HG02981 (cell line): ENCODE measurements around the gene PRXL2A.
"Not testable (repeated sequence)": the region's sequence is repeated elsewhere in the genome, so short reads cannot be mapped to it uniquely, and the experiment has no call there.

Source experiments
- ATAC-seq: cut with Tn5 transposase; IDR thresholded peaks from one replicate; pipeline ENCODE4 v1.9.1; 2021; ENCODE audit warnings: mild to moderate bottlenecking, moderate library complexity; ENCODE audit not compliant: unreplicated experiment

The PRXL2A gene

GRCh38 chr10:80410578-80411145 is 2.3 kb downstream of the PRXL2A start:
- ATAC-seq: no peak

GRCh38 chr10:80411267-80411668 is 2.9 kb downstream of the PRXL2A start:
- ATAC-seq: no peak

GRCh38 chr10:80411681-80412220 is 3.4 kb downstream of the PRXL2A start:
- no peak for ATAC-seq

GRCh38 chr10:80412486-80412885 is 4.1 kb downstream of the PRXL2A start:
- no peak for ATAC-seq

- ATAC-seq: no peak
Measured at GRCh38 chr10:80413271-80413996, 5.1 kb downstream of the PRXL2A start.

GRCh38 chr10:80414142-80414895 is 6.0 kb downstream of the PRXL2A start:
- ATAC-seq: no peak

GRCh38 chr10:80415734-80416478 is 7.6 kb downstream of the PRXL2A start:
- ATAC-seq: no peak

GRCh38 chr10:80416479-80417098 is 8.2 kb downstream of the PRXL2A start:
- ATAC-seq: no peak

- ATAC-seq: not testable (repeated sequence)
Measured at GRCh38 chr10:80417256-80417655, 8.9 kb downstream of the PRXL2A start.

GRCh38 chr10:80421050-80421706 is 12.8 kb downstream of the PRXL2A start:
- ATAC-seq: peak; percentile 5

- ATAC-seq: peak; percentile 92
Measured at GRCh38 chr10:80421707-80422536, 13.6 kb downstream of the PRXL2A start.

- ATAC-seq: no peak
Measured at GRCh38 chr10:80425901-80426300, 17.6 kb downstream of the PRXL2A start.

GRCh38 chr10:80427541-80427940 is 19.2 kb downstream of the PRXL2A start:
- ATAC-seq: no peak

GRCh38 chr10:80429521-80429973 is 21.2 kb downstream of the PRXL2A start:
- no peak for ATAC-seq

- no peak for ATAC-seq
Measured at GRCh38 chr10:80433134-80433533, 24.8 kb downstream of the PRXL2A start.

- no peak for ATAC-seq
Measured at GRCh38 chr10:80436446-80437098, 28.2 kb downstream of the PRXL2A start.

- no peak for ATAC-seq
Measured at GRCh38 chr10:80437227-80437626, 28.9 kb downstream of the PRXL2A start.

- no peak for ATAC-seq
Measured at GRCh38 chr10:80441831-80442230, 33.5 kb downstream of the PRXL2A start.

GRCh38 chr10:80442879-80443278 is 34.5 kb downstream of the PRXL2A start:
- ATAC-seq: no peak
